A673 (cell line): ENCODE measurements around the gene FGF1. TPM values are rescaled to one million over a fixed set of nuclear protein-coding genes. Genes with fewer than 3 reads are reported as not detected.

Experiments
- BruUV-seq: library from RNA; stranded (reverse); fragments of 400-500 nt; replicated peaks from 2 replicates; lab custom pipeline; 2021; lab: Mats Ljungman, UMichigan
- CTCF ChIA-PET: fragments of 300-600 bp; sonication (Branson Sonifier 250); formaldehyde crosslinking; loops from one replicate; lab custom pipeline; 2022; ENCODE audit warnings: antibody characterized with exemption; lab: Charles Lee
- POLR2A ChIA-PET: fragments of 300-600 bp; sonication (Branson Sonifier 250); formaldehyde crosslinking; loops from one replicate; lab custom pipeline; 2022; ENCODE audit warnings: antibody characterized with exemption; ENCODE audit not compliant: low non-redundant PET; lab: Charles Lee
- DNase-seq: peaks from one replicate; pipeline ENCODE4 v3.0.0-alpha.2; 2015; ENCODE audit warnings: low spot score
- H3K27ac ChIP-seq: fragments of 200-600 bp; sonication (generic); 2 replicates; pipeline ENCODE4 v1.5.1; 2016; ENCODE audit warnings: mixed run types, low read depth, mild to moderate bottlenecking, mixed read lengths, antibody characterized with exemption, low read length; ENCODE audit not compliant: poor library complexity, severe bottlenecking
- H3K27me3 ChIP-seq: fragments of 200-600 bp; sonication (generic); replicated peaks from 2 replicates; pipeline ENCODE4 v1.6.1; 2017; ENCODE audit warnings: mixed run types, low read depth, mild to moderate bottlenecking, mixed read lengths, antibody characterized with exemption, low read length; ENCODE audit not compliant: insufficient read depth, poor library complexity
- H3K36me3 ChIP-seq: fragments of 200-600 bp; sonication (generic); 2 replicates; pipeline ENCODE4 v1.6.1; 2016; ENCODE audit warnings: mixed run types, mild to moderate bottlenecking, mixed read lengths, antibody characterized with exemption, low read length; ENCODE audit not compliant: insufficient read depth, poor library complexity, severe bottlenecking
- H3K4me1 ChIP-seq: fragments of 200-600 bp; sonication (generic); 2 replicates; pipeline ENCODE4 v1.6.1; 2017; ENCODE audit warnings: mixed run types, mild to moderate bottlenecking, mixed read lengths, antibody characterized with exemption, low read length; ENCODE audit not compliant: insufficient read depth, poor library complexity, severe bottlenecking
- H3K4me3 ChIP-seq: fragments of 200-600 bp; sonication (generic); 2 replicates; pipeline ENCODE4 v1.5.1; 2016; ENCODE audit warnings: low read depth, mixed run types, mild to moderate bottlenecking, mixed read lengths, low read length; ENCODE audit not compliant: poor library complexity, severe bottlenecking
- H3K9me3 ChIP-seq: fragments of 200-600 bp; sonication (generic); 2 replicates; pipeline ENCODE4 v1.6.1; 2016; ENCODE audit warnings: mixed run types, low read depth, mild to moderate bottlenecking, mixed read lengths, antibody characterized with exemption, low read length; ENCODE audit not compliant: poor library complexity, severe bottlenecking
- EZH2 ChIP-seq: fragments of 200-600 bp; sonication (generic); IDR thresholded peaks from 2 replicates; pipeline ENCODE4 v1.6.1; 2017; ENCODE audit warnings: borderline replicate concordance, low read depth, mild to moderate bottlenecking, mixed read lengths, antibody characterized with exemption, low read length; ENCODE audit not compliant: poor library complexity, severe bottlenecking
- intact Hi-C: fragments of 100-400 bp; cut with micrococcal nuclease; formaldehyde crosslinking; loops from one replicate; pipeline ENCODE4 v1.10.0; 2022; ENCODE audit not compliant: unreplicated experiment
- total RNA-seq: library from RNA; stranded (reverse); gene quantifications from 2 replicates; pipeline ENCODE4 v1.2.3, GENCODE V29; 2021
- TF ChIP-seq, protein P1 (sequence below): fragments of 300-800, 200-600 bp; sonication (generic); conservative IDR thresholded peaks from 2 replicates; pipeline ENCODE4 v1.5.1; 2017; ENCODE audit warnings: low read depth, mild to moderate bottlenecking, antibody characterized with exemption, low read length, moderate library complexity, mixed read lengths

FGF1 gene
- total RNA-seq, 1 experiment from 2014 or later, result 0.71 TPM

GRCh38 chr5:142597025-142597424, 88.9 kb downstream of the FGF1 start:
- CTCF ChIA-PET, result no interaction called here
- POLR2A ChIA-PET, result no interaction called here

GRCh38 chr5:142592365-142592764, 93.5 kb downstream of the FGF1 start:
- H3K36me3 ChIP-seq, result no peaks in the 10 kb centered on the region
- H3K9me3 ChIP-seq, result no peaks in the 10 kb centered on the region
- no peak overlapping the region for H3K4me3 ChIP-seq
- no TSS peak for BruUV-seq
- peaks cover 22% of the 10 kb centered on the region for H3K4me1 ChIP-seq
- no peaks in the 10 kb centered on the region for H3K27me3 ChIP-seq
- TF ChIP-seq EZH2, result no peak
- TF ChIP-seq, protein P1, sequence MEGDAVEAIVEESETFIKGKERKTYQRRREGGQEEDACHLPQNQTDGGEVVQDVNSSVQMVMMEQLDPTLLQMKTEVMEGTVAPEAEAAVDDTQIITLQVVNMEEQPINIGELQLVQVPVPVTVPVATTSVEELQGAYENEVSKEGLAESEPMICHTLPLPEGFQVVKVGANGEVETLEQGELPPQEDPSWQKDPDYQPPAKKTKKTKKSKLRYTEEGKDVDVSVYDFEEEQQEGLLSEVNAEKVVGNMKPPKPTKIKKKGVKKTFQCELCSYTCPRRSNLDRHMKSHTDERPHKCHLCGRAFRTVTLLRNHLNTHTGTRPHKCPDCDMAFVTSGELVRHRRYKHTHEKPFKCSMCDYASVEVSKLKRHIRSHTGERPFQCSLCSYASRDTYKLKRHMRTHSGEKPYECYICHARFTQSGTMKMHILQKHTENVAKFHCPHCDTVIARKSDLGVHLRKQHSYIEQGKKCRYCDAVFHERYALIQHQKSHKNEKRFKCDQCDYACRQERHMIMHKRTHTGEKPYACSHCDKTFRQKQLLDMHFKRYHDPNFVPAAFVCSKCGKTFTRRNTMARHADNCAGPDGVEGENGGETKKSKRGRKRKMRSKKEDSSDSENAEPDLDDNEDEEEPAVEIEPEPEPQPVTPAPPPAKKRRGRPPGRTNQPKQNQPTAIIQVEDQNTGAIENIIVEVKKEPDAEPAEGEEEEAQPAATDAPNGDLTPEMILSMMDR, result no peak
- CTCF ChIA-PET, result no interaction called here
- no peak for DNase-seq
- intact Hi-C loops, result no loop called here
- H3K27ac ChIP-seq, result no peak overlapping the region
- POLR2A ChIA-PET, result no interaction called here

More at GRCh38 chr5:142597025-142597424, 88.9 kb downstream of the FGF1 start:
- DNase-seq, result no peak
- Histone ChIP-seq H3K9me3 (no peaks in the 10 kb centered on the region), H3K27ac (no peak overlapping the region), H3K4me3 (no peak overlapping the region), H3K4me1 (peaks cover 23% of the 10 kb centered on the region), H3K27me3 (no peaks in the 10 kb centered on the region), H3K36me3 (no peaks in the 10 kb centered on the region)
- TF ChIP-seq EZH2, result no peak
- TF ChIP-seq, protein P1, result no peak
- BruUV-seq, result no TSS peak
- intact Hi-C loops, result no loop called here

DNA sequence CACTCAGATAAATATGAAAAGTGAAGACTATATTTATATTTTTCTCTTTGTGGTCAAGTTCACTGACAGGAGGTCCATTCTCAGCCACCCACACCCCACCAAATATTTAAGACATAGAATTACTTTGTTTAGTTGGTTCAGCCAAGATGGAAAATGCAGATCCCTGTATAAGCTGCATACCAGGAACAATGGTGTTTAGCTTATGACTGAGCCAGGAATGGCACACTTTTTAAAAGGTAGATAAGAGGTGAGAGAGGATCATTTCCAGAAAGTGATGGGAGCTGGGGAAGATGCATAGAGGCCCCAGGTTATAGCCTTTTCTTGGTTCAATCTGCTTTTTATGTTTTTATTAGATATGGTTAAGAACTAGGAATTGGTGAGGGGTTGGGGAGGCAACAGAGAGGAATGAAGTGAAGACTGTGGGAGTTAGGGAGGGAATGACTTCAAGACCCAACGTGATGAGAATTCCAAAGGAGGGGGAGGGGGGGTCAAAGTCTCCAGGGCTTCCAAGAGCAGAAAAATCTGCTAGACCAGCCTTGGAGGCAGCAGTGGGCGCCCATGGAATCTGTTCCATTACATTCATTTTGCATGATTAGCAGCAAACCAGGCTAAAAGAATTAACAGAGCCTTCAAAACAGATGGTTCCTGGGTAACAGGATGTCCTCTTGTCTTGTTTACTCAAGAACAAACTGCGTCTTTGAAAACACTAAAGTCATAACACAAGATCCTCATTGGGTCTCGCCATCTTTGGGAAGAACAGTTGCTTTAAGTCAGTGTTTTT, 95.2 kb downstream of the FGF1 start:
- CTCF ChIA-PET, result no interaction called here
- H3K4me1 ChIP-seq, result peaks cover 19% of the 10 kb centered on the region
- no peaks in the 10 kb centered on the region for H3K27me3 ChIP-seq
- no peak for DNase-seq
- H3K9me3 ChIP-seq, result no peaks in the 10 kb centered on the region
- TF ChIP-seq, protein P1, result no peak
- no peak for TF ChIP-seq EZH2
- H3K27ac ChIP-seq, result no peak overlapping the region
- no peak overlapping the region for H3K4me3 ChIP-seq
- BruUV-seq, result no TSS peak
- POLR2A ChIA-PET, result no interaction called here
- intact Hi-C loops, result no loop called here
- no peaks in the 10 kb centered on the region for H3K36me3 ChIP-seq
